ENCODE data around the gene TGFA.

TGFA gene

DNA sequence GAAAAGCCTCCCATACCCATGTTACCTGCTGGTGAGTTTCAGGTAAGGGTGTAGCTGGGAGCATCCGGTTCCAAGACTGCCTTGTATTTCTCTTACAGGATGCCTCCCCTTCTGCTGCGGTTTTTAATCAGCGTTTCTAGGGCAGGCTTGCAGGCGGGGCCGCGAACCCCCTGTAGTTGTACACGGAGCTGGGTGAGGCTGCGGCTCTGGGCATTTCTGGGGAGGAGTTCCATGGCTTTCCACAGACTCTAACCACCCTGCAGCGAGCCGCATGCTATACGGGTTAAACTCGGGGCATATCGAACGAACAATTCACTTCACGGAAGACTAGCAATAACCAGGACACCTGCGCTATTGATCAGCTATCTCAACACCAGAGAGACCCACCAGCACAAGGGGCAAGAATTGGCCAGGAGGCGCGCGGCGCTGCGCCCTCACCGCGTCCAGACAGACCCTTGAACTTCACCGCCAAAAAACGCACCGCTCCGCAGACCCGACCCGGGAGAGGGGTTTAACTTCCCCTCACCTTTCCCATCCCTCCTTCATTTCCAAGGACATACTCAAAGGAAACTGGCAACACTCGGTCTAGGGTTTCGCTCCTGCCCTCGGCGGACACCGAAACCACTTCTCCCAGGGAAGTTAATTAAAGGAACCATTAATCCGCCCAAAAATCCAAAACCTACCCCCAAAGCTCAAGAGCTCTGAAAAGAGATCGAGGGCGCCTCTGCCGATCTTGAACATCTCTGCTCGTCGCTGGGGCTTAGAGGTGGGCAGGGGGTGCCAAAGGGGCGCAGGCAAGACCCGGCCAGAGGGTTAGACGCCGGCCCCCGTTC, 909 bp downstream of the TGFA start:
- no peak for DNase-seq (ENCODE audit: low spot score)

DNA sequence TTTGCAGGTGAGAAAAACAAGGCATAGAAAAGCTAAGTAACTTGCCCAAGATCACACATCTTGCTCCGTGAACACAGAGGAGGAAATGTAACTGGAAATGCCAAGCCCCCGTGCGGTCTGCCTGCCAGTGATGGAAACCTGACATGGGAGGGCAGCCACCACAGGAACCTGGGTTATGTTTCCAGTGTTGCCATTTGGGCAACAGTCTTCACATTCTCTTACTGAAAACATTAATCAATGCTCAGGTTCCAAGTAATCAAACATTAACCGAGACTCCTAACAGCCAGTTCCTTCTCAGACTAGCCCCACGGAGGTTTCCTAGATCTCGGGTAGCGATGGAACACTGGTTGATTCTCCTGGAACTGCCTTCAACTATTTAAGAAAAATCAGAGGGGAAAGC, 2.5 kb downstream of the TGFA start:
- no peak for DNase-seq (ENCODE audit: low spot score)

DNA sequence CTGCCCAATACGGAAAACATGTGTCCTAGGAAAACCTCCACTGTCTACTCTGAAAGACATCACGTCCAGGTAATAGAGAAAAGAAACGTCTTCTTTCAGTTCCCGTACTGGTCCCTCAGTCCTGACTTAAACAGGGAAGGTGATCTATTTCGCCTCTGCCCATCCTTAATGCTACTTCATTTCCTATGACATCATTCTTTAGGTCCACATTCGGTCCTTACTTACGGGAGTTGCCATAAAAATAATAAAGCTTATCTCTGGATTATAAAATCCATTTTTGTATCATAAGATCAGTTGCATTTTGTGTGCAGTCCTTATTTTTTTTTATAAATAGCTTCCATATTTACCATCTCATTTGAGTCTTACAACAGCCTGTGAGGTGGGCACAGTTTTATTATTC, 3.7 kb downstream of the TGFA start:
- DNase-seq (ENCODE audit: low spot score) = no peak

DNA sequence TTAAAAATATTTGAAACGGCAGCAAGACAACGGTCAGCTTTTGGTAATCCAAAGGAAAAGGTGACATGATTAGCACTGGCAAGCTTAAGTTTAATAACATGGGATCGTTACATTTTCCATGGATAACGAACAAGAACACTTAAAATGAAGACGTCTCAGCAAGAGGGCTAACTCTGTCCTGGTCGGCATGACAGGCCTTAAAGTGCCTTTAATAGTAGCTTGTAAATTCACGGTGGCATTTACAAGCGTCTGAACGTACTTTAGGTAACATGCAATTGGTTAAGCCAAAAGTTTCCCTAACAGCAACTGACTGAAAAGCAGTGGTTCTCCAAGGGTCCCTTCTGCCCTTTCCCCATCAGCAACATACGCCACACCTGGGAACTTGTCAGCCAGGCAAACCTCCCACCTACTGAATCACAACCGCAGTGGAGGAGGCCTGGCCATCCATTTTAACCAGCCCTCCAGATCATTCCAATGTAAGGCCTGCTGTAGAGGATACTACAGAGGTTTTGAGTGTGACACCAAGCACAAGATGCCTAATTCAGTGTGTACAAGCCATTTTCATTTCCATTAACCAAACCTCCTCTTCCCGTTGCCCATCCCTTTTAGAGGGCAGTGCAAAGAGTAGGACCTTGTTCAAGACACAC, 4.4 kb downstream of the TGFA start:
- DNase-seq (ENCODE audit: low spot score) = no peak

DNA sequence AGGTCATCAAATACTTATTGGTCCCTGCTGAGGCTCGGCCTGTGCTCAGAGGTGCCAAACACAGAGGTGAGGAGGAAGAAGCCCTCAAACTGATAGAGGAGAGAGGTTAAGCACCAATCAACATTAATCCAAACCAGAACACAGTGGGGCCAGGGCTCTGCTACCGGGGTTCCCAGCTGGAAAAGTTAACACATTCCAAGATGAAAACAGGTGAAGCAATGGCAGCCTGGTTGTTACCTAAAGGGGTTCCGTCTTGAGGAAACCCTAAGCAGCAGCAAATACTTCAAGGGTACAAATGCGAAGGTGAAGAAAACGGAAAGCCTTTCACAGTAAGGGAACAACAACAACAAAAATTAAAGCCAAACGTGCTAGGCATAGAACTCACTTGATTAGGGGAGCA, 5.4 kb downstream of the TGFA start:
- DNase-seq (ENCODE audit: low spot score) = no peak

DNA sequence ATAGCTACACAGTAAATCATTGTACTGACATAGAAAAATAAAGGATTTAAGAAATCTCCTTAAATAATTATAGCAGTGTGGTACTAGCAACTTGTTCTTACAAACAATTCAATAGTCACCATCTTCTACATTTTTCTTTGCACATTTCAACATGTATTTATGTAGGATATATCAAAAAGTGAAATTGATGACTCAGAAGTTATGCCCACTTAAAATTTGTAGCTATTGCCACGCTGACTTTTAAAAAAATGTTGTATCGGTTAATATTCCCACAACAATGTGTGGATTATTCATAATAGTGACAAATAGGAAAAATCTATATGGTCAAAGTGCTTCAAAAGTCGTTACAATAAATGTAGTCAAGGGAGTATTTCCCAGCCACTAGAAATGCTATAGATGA, 6.7 kb downstream of the TGFA start:
- DNase-seq (ENCODE audit: low spot score) = no peak

DNA sequence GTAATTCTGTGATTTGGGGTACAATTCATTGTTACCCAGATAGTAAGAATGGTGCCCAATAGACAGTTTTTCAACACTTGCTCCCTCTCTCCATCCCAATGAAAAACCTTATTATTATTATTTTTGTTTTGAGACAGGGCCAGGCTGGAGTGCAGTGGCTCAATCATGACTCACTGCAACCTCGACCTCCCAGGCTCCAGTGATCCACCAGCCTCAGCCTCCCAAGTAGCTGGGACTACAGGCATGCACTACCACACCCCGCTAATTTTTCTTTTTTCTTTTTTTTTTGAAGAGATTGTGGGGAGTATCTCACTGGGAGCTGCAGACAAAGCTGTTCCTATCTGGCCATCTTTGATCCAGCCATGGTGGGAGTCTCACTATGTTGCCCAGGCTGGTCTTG, 7.2 kb downstream of the TGFA start:
- DNase-seq (ENCODE audit: low spot score) = no peak

DNA sequence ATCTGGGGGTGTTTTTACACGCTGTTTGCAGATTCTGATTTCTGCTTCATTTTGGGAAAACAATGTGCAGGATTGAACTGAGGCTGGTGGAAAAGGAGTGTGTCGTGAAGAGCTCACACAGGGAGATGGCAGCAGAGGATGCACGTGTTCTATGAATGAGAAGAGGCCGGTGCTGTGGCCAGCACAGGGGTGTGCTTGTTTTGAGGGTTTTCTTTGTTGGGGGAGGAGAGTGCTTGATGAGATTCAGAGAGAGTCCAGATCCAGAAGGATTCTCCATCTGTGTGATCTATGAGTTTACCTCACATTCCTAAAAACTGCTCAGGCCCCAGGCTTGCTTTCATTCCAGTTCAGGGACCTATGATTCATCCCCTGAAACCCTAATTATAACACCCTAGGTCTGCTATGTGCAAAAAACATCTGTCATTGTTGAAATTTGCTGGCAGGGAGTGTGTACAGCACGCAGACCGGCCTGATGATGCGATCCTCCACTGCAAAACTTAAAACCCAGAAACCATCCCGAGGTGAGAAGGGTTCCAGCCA, 12.1 kb downstream of the TGFA start:
- DNase-seq (ENCODE audit: low spot score) = no peak

DNA sequence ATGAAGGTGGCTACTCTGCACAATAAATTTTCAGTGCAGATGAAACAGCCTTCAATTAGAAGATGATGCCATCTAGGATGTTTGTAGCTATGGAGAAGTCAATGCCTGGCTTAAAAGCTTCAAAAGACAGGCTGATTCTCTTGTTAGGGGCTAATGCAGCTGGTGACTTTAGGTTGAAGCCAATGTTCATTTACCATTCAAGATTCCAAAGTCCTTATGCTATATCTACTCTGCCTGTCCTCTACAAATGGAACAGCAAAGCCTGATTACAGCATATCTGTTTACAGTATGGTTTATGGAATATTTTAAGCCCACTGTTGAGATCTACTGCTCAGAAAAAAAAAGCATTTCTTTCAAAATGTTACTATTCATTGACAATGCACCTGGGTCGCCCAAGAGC, 15.8 kb downstream of the TGFA start:
- no peak for DNase-seq (ENCODE audit: low spot score)

DNA sequence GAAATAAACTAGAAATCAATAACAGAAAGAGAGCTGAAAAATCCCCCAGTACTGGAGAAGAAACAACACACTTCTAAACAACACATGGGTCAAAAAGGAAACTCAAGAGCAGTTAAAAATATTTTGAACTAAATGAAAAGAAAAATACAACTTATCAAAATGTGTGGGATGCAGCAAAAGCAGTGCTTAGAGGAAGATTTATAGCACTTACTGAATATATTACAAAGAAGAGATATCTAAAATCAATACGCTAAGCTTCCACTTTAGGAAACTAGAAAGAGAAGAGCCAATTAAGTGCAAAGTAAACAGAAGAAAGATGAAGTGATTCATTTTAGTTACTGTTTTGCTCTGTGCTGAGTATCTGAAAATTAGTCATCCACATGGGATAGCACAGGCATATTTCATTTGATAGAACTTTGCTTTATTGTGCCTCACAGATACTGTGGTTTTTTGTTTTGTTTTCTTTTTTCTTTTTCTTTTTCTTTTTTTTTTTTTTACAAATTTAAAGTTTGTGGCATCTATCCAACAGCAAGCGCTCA, 17.0 kb downstream of the TGFA start:
- no peak for DNase-seq (ENCODE audit: low spot score)

DNA sequence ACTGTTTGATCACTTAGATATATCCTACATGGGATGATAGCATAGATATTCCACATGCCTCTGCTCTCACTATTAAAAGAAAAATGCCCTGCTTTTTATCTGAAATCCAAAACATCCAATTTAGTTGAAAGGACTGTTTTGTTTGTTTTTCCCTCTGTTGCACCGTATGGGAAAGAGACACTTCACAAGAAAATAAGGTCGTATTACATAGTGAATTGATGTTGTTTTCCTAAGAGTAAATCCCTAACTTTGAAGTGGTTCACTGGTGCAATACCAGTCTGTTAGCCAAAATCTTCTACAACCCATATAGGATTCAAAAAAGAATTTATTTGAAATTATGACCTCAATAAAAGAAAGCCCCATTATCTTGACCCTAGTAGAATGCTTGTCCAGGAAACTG, 18.1 kb downstream of the TGFA start:
- DNase-seq (ENCODE audit: low spot score) = no peak

DNA sequence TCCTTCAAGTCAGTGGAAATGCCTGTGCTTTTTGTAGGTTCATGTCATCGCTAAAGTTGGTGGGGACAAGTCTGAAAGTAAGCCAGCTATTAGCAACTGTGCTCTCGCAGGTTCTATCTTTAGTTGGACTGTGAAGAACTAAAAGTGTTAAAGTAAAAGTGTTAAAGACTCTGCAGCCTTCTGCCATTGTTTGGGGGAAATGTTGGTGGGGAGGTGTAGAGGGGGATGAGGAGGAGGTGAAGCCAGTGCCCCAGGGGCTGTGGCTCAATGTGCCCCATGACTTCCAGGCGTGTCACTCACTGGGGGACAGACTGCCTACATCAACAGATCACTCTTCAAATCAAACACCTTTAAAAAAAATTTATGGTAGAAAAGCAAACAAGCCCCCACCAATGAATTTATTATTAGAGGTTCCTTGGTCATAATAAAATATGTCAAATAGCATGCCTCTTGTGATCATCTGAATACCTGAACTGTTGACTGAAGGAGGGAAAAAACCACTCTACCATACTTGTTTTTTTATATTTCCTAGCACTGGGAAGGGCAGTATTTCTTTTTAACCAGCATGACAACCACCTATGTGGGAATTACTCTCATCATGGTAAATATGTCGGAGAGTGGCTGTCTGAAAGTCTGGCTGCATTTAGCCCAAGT, 19.3 kb downstream of the TGFA start:
- no peak for DNase-seq (ENCODE audit: low spot score)

DNA sequence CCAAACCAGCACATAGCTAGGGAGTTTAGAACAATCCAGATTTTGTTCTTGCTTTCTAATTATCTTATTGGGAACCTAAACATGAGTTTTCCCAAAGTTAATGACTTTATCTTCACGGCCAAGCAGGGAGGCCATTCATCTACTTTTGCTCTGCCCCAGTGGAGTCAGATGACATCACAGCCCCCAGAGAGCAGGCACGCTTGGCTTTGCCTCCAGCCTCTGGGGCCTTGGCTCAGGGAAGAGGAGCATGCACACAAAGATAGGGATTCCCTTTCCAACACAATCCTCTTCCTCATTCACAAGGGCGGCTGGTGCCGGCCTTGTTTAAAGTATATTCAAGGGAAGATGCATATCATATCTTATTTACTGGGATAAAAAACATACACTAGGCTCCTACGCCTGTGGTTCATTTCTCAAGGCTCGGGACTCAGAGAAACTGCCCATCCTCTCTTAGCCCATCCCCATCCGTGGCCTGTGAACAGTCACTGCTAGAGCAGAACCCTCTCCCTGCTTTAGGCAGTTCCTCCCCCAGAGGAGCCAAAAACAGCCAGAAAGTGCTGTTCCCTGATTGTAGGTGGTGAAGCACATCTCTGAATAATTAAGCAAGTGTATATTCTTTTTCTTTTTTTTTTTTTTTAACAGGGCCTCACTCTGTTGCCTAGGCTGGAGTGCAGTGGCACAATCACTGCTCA, 21.2 kb downstream of the TGFA start:
- no peak for DNase-seq (ENCODE audit: low spot score)

DNA sequence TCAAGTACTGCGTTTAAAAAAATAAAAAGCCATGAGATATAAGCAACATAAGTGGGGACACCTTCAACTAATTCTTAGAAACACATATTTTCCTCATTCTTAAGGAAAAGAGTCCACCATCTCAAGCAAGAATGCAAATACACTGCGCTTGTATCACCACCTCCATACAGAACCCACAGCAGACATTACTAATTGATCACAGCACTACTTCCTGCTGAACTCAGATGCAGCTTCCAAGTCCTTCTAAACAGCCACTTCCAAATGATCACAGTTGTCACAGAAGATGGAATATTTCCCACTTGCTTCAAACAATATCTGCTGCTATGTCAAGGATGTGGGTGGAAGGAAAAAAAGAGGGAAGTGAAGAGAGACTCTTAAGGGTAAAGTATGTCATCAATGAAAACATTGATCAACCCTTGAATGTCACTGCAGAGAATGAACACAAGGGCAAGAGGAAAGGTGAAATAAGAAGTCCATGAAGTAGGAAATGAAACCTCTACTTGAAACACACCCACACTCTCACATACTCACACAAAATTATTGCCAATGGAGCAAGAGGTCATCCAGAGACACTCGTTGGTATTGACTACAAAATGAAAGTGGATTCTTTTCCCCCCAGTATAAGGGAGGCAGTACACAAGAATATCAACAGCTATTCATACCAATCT, 22.1 kb downstream of the TGFA start:
- DNase-seq (ENCODE audit: low spot score) = no peak

DNA sequence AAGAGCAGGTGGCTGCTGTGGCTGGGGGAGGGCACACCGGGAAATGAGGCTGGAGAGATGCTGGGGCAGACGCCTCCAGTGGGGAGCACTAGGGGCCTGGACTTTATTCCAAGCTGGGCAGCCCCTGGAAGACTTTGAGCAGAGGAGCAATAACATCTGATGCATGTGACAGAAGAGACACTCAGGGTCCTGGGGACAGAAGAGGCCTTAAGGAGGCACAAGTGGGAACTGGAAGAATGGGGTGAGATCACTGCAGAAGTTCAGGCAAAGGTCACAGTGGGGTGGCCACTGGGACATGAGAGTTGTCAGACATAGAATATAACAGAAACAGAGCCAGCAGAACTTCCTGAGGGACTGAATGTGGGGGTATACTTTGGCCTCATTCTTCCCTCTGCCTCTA, 24.0 kb downstream of the TGFA start:
- DNase-seq (ENCODE audit: low spot score) = no peak

DNA sequence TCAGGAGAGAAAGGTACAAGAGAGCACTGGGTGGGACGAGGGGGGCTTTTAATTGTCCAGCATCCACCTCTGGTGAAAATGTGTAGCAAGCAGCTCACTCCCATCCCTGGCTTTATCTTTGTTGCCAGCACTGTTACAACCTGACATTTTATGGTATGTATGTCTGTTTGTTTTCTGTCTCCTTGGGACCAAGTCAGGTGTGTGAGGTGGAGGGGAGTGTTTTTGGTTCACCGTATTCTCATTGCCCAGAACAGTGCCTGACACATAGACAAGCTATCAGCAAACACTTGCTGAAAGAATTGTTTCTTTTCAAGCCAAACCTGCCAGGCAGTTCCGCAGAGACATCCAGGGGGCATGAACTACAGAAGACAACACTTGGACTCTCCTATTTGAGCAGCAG, 24.7 kb downstream of the TGFA start:
- no peak for DNase-seq (ENCODE audit: low spot score)

DNA sequence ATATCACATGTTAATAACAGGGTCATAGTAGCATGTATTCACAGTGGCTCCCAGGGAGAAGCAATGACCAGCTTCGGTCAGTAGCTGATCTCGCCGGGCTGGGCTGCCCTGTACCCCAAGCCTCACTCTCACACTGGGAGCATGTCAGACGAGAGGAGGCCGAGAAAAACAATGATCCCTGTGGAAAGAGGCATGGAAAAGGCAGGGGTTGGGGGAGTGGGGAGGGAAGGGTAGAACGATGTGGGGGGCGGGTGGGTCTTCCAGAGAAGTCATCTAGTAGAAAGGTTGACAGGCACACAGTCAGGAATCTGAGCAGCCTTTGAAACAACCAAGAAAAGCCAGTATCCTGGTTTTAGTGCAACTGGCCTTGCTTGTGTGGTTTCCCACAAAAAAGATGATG, 25.4 kb downstream of the TGFA start:
- no peak for DNase-seq (ENCODE audit: low spot score)

DNA sequence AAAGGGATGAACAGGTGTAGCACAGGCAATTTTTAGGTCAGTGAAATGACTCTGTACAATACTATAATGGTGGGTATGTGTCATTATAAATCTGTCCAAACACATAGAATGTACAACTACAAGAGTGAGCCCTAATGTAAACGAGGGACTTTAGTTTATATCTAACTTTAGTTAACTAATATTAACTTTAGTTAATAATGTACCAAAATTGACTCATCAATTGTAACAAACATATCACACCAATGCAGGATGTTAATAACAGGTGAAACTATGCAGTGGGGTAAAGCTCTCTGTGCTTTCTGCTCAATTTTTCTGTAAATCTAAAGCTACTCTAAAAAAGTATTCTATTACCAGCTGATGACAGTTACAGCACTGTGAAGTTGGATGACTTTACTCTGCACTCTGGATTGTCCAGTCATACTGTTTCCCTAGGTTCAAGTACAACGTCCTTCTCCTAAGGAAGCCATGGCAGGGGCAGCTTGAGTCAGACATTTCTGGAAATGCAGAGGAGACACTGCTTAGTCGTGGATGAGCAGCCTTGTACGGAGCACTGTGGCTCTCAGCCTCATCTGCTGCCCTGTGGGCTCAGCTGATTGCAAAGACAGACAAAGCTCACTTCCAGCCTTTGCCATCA, 26.1 kb downstream of the TGFA start:
- DNase-seq (ENCODE audit: low spot score) = no peak

DNA sequence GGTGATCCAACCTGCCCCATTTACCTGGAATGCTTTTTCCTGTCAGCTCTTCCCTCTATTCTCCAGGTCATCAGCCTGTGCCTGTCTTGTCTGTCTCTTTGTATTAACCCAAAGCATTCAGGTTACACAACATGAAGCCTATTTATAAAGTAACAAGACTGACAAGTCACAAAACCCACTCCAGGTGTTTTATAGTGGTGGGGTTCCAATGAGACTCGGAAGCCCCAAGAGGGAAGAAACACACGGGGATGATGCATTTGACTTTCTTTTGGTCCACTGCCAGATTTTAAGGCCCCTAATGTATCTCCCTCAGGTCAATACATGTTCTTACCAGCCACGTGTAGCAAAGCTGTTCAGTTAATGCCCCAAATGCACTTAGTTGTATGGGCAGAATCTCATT, 27.5 kb downstream of the TGFA start:
- no peak for DNase-seq (ENCODE audit: low spot score)

DNA sequence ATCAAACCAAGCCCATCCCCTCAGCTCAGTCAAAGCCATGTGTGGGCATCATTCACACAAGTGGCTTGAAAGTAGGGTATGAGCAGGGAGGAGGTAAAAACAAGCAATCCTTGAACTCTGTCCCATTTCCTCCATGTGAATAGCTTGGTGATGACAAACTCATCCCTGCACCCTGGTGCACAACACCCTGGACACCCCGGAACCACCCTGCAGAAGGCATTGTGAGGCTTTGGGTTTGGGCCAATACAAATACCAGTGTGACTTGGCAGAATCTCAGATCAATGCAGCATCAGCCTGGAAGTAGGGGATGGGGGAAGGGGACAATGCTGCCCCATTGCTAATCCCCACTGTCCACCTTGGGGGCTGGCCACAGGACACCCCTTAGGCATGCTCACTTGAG, 28.6 kb downstream of the TGFA start:
- DNase-seq (ENCODE audit: low spot score) = no peak
